ENCODE measurements around the gene CDC73.
"Not testable (repeated sequence)": the region's sequence is repeated elsewhere in the genome, so short reads cannot be mapped to it uniquely, and the experiment has no call there.

CDC73 gene

DNA sequence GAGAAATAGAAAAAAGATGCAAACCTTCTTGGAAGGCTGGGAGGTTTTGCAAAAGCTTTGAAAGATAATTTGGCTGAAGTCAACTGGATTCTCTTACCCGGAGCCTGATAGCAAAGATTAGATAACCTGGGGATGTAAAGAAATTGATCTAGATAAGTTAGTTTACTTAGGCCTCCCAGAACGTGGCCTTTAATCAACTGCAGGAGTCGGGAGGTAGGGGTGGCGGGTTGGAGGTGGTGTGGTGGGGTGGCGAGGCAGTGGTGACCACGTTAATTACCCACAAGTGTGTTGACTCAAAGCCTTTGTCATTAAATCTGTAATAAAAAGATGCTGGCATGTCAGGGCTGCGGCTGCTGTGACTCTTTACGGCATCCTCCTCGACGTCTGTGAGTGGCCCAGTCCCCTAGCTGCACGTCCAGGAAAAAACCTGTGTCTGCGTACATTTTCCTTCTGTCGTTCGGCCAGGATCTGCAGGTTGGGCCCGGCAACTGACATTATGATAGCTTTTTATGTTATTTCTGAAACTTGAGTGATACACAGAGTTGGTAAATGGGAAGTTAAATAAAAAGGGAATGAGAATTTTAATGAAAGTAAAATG is 115.6 kb downstream of the CDC73 start:
- no peak for DNase-seq

DNA sequence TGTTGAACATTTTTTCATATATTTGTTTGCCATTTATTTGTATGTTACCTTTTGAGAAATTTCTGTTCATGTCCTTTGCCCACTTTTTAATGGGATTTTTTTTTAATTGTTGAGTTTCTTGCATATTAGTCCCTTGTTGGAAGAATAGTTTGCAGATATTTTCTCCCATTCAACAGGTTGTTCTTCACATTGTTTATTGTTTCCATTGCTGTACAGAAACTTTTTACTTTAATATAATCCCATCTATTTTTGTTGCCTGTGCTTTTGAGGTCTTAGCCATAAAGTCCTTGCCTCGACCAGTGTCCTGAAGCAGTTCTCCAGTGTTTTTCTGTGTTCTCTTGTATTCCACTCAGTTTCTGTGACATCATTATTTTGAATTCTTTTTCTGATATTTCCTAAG is 118.8 kb downstream of the CDC73 start:
- no peak for DNase-seq

DNA sequence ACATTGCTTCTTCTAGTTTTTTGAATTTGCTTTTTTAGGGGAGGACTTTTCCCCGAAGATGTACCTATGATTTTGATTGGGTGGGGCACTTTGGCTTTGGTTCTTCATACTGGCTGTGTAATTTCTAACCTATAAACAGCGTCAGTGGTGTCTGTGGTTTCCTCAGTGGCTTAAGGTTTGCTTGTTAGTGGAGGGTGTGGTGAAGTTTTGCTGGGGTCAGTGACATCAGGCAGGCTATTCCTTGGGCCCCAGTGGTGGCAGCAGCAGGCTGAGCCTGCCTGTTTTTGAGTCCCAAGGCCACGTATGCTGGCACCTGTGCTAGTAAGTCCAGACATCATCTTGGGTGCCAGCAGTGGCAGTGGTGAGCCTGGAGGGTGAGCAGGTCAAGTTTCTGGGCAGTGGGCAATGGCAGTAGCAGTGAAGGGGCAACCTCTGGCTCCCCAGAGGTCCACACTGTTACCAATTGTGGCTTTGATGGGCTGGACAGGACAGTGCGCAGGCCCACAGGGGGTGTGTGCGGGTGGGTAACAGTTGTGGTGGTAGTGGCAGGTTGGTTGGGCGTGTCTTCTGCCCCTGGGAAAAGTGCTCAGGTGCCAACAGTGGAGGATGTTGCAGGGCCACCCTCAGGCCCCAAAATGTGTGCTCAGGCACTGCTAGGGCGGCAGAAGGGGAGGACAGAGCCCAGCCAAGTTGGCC is 119.4 kb downstream of the CDC73 start:
- DNase-seq = no peak

DNA sequence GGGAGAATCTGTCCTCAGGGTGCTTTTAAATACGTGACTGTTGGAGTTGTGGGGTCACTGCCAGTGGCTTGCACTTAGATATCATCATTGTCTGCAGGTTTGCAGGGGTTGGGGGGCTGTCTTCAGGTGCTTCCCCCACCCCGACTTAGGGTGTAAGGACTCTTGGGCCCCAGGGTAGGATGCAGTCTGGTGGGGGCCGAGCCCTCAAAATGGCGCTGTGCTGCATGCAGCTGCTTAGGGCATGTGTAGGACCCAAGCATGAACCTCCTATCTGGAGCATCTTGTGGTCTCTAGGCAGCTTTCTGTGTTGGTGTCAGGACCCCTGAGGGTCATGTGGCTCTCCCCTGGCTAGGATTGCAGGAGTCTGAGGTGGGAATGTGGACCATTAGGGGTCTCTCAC is 120.2 kb downstream of the CDC73 start:
- DNase-seq = no peak

DNA sequence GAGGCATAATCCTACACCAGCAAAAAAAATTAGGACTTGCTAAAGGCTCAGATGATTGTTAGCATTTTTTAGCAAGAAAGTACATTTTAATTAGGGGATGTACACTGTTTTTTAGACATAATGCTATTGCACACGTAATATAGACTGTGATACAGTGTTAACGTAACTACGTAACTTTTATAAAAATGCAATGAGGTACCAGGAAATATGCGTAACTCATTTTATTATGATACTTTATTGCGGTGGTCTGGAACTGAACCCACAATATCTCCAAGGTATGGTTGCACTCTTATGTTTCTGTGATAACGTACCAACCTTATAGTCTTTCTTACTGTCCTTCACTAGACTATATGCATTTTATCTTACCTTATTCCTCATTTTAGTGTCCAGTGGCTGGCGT is 127.4 kb downstream of the CDC73 start:
- DNase-seq = no peak

DNA sequence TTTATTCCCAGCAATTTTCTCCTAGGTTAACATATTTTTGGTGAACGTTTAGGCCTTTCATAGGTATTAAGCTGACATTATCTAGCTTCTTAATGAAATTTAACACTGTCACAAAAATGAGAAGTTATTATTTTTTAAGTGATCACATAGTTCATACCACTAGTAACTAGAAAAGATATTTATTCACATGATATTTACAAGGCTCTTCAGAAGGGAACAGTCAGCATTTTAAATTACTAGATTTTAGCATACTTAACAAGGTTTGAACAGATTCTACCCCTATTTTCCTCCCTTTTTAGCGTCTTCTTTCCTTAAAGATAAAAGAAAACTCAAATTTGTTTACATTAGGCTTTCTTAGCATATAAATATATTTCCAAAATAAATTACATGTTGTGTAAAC is 130.1 kb downstream of the CDC73 start:
- no peak for DNase-seq

DNA sequence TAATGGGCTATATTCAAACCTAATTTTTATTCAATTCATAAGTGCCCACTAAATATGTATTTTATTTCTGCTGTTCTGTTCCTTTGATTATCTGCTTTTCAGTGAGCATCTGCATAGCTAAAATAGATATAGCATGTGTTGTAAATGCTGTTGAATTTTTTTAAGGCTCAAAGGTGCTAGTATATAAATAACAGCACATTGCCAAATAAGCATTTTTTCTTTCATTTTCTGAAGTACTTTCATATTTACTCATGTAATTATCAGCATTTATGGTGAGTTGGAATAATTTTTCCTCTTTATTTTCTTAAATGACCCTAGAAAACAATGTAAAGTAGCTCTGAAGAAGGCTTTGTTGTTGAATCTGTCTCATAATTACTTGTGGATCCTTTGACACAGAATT is 134.2 kb downstream of the CDC73 start:
- DNase-seq = no peak

DNA sequence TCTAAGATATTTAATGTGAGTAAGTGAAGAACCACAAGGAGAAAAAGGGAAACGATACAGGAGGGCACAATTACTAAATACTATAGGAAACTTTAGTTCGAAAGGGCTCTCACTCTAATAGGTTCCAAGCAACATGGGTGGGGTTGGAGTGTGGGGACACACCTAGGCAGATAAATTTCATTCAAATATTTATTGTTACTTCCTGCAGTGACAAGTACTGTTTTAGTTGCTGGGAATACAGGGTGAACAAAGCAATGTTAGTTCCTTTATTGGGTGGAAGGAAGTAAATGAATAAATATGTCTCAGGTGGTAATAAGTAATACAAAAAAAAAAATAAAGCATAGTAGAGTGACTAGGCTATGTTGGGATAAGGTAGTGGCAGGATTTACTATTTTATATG is 137.8 kb downstream of the CDC73 start:
- no peak for DNase-seq

DNA sequence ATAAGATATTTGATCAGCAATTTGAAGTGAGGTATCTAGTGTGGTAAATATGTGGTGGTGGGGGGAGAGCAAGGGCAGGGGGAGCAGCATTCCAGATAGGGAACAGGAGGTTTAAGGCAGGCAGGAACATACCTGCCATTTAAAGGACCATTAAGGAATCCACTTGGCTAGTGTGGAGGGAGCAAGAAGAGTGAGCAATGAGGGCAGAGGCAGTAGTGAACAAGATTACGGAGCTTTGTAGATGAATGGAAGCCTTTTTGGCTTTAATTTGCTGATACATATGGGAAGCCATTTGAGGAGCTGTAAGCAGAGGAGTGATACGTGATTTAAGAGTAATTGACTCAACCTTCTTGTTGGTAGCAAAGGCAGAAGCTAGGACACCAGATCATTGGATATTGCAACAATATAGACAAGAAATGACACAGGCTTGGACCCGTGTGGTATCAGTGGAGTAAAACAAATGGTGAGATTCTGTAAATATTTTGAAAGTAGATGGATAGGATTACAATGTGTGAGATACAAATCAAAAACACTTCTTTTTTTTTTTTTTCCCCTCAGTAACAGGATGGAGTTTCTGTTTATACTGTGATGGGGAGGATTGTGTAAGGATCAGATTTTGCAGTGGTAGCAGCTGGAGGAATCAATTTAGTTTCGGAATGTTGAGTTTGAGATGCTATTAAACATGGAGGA is 138.4 kb downstream of the CDC73 start:
- DNase-seq = no peak

DNA sequence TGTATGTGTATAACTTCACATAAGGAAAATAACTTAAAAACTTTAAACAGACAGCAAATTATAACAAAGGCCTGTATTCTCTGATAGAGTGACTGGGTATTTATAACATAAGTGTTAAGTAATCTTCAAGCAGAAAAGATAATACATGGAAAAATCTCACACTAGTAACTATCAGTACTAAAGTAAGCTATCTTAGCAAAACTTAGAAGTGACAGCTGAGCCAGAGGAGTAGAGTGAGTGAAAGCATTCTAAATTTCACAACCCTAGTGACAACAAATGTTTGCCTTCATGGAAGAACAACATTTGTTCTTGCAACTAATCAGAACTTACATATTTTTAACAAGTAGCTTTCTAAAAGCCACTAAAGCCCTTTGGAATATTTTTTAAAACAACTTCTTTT is 139.1 kb downstream of the CDC73 start:
- no peak for DNase-seq

DNA sequence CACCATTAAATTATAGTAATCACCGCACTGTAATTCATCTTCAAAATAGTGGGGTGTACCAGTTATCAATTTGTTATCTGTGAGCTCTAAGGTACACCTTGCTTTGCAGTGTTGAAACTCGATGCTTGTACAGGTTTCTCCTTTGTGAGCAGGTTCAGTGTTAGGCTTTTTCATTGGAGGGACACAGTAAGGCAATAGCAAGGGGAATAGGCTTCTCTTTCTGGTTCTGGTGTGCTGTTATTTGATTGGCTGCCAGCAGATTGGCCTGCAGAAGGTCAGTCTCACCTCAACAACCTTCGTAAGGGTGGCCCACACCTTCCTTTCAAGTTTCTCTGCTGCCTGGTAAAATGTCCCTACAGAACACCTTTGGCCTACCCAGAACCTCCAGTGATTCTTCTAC is 140.8 kb downstream of the CDC73 start:
- DNase-seq = no peak

DNA sequence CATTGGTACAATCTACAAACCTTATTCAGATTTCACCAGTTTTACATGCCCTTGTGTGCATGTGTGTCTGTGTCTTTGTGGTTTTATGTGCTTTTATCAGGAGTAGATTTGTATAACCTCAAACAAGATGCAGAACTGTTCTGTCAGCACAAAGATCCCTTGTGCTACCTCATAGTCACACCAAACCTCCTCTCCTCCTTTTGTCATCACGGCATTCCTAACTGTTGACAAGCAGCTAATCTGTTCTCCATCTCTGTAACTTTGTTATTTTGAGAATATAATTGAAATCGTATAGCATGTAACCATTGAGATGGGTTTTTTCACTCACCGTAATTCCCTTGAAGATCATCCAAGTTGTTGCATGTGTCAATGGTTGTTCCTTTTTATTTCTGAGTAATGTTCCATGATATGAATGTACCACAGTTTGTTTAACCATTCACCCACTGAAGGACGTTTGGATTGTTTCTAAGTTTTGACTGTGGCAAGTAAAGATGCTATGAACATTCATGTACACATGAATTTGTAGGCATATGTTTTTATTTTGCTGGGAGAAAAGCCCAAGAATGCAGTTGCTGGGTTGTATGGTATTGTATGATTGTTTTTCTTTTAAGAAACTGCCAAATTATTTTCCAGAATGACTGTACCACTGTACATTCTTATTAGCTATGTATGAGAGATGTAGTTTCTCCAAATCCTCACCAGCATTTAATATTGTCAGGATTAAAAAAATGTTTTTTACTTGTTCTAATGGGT is 142.7 kb downstream of the CDC73 start:
- no peak for DNase-seq

DNA sequence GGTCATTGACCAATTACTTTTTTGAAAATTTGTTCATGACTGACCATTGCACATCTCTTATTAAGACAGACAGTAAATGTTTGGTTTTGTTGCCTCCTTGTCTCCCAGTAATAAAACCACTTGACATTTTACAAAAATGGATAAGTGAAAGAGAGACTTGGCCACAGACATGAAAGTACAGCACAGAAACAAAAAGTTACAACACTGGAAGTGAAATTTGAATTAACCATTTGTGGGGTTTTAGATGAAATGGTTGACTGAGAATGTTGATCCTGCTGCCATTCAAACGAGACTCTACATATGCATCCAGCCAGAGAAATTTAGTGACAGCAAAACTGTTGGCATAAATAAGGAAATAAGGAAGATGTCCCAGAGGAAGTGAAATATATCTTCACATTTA is 143.9 kb downstream of the CDC73 start:
- no peak for DNase-seq

DNA sequence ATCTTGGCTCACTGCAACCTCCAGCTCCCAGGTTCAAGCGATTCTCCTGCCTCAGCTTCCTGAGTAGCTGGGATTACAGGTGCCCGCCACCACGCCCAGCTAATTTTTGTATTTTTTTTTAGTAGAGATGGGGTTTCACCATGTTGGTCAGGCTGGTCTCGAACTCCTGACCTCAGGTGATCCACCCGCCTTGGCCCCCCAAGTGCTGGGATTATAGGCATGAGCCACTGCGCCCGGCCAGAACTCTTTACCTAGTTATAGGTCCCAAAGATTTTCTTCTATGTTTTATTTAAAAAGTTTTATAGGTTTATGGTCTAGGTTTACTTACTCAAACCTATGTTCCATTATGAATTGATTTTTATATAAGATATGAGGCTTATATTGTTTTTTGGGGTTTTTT is 145.0 kb downstream of the CDC73 start:
- not testable (repeated sequence) for DNase-seq

DNA sequence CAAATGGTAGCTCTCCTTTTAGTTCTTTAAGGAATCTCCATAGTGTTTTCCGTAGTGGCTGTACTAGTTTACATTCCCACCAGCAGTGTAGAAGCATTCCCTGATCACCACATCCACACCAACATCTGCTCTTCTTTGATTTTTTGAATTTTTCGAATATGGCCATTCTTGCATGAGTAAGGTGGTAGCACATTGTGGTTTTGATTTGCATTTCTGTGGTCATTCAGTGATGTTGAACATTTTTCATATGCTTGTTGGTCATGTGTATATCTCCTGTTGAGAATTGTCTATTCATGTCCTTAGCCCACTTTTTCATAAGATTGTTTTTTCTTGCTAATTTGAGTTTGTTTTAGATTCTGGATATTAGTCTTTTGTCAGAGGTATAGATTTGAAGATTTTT is 149.2 kb downstream of the CDC73 start:
- no peak for DNase-seq

DNA sequence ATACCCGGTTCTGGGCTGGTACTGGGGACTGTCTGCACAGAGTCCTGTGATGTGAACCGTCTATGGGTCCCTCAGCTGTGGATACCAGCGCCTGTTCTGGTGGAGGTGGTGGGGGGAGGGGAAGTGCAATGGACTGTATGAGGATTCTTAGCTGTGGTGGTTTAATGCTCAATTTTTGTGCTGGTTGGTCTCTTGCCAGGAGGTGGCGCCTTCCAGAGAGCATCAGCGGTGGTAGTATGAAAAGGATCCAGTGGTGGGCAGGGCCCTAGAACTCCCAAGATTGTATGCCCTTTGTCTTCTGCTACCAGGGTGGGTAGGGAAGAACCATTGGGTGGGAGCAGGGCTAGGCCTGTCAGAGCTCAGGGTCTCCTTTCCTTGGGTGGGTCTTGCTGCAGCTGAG is 153.9 kb downstream of the CDC73 start:
- DNase-seq = no peak

DNA sequence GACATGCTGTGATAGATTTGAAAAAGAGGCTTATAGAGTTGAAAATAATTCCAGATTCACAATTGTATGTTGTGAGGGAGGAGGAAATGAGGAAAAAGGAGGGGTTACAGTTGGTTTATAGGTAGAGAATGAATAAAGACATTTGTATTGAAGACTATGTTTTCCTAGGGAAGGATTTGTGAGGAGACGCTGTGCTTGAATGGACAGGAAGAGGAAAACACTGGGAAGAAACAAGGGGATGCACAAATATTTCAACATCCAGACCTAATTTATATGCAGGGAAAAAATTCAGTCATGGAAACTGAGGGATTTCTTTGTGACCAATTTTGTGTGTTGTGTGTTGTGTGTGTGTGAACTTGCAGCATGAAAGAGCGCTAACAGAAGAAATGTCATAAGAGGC is 157.1 kb downstream of the CDC73 start:
- DNase-seq = no peak

DNA sequence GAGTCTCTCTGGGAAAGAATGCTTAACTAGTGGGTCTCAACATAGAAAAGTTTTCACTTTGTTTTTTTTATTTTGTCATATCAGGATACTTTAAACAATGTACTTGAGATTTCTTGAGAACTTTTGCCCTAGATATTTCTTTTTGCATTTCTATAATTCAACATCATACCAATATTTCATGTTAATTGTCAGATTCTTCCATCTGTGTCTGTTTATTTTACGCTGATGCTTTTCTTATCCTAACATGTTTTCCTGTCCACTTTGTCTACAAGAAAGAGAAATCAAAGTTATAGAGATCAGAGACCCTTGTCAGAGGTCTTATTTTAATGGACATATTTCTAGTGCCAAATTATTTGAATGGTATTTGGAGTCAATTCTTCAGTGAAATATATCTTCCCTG is 160.1 kb downstream of the CDC73 start:
- DNase-seq = no peak

DNA sequence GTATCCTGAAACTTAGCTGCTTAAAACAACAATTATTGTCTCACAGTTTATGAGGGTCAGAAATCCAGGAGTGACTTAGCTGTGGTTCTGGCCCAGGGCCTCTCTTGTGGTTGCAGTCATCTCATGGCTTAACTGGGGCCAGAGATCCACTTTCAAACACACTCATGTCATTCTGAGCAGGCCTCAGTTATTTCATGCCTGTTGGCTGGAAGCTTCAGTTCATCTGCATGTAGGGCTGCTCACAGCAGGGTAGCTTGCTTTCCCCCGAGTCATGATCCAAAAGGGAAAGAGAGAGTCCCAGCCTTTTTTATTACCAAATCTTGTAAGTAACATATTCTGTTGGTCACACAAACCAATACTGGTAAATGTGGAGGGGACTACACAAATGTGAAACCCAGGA is 161.2 kb downstream of the CDC73 start:
- DNase-seq = no peak

DNA sequence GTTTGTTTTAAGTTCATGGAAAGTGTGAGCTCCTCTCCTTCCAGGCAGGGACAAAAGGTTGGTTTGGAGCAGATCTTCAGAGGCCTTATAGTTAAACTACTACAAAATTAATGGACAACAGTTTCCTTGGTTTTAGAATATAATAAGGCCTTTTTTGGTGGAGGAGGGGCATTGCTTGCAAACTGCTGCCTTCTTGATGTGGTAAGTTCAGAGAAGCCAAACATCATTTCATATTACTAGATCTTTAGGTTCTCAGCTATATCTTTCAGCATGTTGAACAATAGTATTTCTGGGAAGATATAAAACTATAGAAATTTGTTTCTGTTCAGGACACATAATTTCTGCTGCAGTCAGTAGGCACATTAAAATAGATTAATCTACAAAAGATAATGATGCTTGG is 162.4 kb downstream of the CDC73 start:
- no peak for DNase-seq

DNA sequence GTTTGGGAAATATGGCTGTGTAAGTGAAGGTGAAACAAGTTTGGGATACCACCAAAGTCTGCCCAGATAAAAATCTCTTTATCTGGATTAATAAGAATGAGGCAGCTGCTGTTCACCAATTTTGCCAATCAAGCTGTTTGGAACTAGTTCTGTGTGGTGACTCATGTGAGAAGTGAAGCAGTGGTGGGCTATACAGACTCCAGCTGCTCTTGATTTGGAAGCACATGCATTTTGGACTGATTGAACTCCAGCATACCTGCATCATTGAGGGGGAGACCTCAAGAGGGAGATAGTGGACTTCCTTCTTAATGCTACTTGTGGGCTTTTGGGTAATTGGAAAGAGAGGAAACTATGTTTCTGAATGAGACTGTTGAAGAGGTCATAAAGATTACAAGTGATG is 163.8 kb downstream of the CDC73 start:
- no peak for DNase-seq

DNA sequence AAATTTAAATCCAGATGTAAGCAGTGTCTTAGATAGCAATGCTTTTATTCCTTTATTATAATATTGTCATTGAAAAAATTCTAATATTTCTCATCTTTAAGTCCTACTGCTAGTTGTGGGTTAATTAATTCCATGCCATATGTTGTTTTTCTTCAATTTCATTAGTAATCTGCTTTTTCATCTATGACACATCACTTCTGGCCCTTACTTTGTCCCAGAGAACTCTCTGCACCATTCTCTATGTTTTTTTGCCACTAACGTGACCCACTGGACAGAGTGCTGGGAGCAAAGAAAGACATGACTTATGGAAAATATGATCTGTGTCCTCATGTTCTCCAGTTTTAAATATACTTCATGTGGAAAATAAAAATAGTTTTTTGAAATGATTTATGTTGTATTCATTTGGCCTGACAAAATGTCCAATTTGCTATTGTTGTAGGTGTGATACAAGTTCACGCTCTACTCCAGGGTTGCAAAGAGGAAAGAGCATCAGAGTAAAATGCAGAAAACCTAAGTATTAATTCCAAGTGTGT is 166.8 kb downstream of the CDC73 start:
- DNase-seq = not testable (repeated sequence)

DNA sequence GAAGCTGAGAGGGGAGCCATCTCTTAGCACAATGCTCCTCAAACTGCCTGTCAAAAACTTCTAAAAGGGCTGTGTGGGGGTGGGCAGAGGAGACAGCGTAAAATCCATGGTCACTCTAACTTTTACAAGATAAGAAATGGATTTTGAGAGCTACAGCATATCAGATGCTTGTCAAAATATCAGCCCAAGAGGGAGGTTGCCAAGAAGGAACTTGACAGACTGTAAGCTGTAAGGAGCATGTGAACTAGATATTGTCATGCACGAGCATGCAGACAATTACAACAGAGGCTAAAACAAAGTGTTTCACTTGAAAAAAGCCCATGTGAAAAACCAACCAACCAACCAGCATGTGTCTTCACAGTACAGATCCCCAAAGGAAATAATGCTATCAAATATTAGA is 171.9 kb downstream of the CDC73 start:
- DNase-seq = no peak

DNA sequence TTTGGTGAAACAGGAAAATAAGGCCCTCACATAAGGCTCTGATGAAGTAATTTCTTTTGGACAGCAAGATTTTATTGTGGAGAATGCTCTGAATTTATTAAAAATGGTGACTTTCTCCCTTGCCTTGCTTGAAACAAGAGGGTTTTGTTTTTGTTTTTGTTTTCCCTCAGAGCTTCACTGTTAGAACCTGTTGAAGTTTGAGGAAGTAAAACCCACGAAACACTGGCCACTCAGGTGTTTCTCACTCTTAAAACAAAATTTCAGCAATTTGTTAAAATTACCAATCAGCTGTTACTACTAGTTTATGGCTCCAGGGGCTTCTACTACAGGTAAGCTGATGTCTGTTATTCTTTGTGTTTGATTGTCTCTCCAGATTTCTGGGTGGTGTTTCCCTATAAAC is 177.2 kb downstream of the CDC73 start:
- no peak for DNase-seq

Data from activated CD4-positive, alpha-beta T cell treated with anti-CD3 and anti-CD28 coated beads, Interleukin-2, amount 50 U/mL, for 4 hours (primary cell).